Measurements from ENCODE around the gene TSSK3. TPM values are rescaled to one million over a fixed set of nuclear protein-coding genes. Genes with fewer than 3 reads are reported as not detected.

The TSSK3 gene
- total RNA-seq, 1 donor from 2014 or later: 0.90 TPM

DNA sequence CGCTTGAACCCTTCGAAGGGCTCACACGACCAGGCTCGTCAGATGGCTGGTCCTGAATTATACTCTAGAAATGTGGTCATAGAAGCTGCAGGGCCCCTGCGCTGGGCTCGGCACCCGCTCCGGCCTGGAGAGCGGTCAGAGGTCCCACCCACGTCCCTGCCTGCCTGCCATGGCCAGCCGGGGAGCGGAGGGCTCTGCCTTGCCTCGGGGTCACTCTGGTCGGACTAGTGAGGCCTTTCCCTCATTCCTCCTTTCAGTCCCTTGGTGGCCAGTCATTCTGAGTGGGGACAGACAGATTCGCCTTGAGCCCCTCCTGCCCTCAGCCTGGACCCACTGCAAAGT lies 25.8 kb upstream of the TSSK3 start:
- H3K4me3 Mint-ChIP-seq (ENCODE audit: unreplicated experiment): no peak overlapping the region
- H3K36me3 Mint-ChIP-seq (ENCODE audit: low read depth): peaks cover 9% of the 10 kb centered on the region
- no peaks in the 10 kb centered on the region for H3K27me3 Mint-ChIP-seq (ENCODE audit: low read depth)
- TF ChIP-seq, protein P1, sequence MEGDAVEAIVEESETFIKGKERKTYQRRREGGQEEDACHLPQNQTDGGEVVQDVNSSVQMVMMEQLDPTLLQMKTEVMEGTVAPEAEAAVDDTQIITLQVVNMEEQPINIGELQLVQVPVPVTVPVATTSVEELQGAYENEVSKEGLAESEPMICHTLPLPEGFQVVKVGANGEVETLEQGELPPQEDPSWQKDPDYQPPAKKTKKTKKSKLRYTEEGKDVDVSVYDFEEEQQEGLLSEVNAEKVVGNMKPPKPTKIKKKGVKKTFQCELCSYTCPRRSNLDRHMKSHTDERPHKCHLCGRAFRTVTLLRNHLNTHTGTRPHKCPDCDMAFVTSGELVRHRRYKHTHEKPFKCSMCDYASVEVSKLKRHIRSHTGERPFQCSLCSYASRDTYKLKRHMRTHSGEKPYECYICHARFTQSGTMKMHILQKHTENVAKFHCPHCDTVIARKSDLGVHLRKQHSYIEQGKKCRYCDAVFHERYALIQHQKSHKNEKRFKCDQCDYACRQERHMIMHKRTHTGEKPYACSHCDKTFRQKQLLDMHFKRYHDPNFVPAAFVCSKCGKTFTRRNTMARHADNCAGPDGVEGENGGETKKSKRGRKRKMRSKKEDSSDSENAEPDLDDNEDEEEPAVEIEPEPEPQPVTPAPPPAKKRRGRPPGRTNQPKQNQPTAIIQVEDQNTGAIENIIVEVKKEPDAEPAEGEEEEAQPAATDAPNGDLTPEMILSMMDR (IDR thresholded peaks at IDR 0.05): no peak
- no peak overlapping the region for H3K27ac Mint-ChIP-seq (ENCODE audit: unreplicated experiment)
- H3K4me1 Mint-ChIP-seq (ENCODE audit: low read depth): peaks cover 23% of the 10 kb centered on the region
- no peaks in the 10 kb centered on the region for H3K9me3 Mint-ChIP-seq (ENCODE audit: low read depth)
- peak; percentile 75 for DNase-seq (ENCODE audit: low spot score)

DNA sequence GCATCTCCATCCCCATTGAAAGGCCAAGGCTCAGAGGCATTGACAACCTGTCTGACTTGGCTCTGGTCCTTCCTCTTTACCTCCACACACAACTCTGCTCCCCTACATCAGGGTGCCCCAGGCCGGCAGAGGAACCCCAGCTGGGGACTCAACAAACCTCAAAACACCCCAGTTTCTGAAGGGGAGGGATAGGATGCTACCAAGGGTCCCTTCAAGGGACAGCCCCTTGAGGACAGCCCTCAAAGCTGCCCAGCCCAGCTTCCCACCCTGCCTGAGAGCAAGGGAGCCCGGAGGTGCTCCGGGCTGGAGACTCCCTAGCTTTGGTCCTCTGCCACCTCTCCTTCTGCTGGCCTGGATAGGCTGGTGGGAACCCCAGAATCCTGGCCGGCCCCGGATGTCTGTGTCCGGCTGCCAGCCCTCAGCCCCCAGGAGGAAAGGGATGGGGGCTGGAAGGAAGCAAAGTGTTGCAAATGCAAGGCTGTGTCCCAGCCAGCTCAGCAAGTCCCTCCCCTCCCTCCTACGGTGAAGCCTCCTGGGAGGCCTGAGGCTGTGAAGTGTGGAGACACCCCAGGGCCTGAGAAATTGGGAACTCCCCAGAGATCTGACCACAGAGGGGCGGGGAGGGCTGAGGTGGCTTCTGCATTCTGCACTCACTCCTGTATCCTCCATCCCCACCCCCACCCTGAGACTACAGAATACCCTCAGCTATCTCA lies 25.2 kb upstream of the TSSK3 start:
- DNase-seq (ENCODE audit: low spot score): no peak
- Mint-ChIP-seq H3K27ac (ENCODE audit: unreplicated experiment) (no peak overlapping the region), H3K4me3 (ENCODE audit: unreplicated experiment) (no peak overlapping the region), H3K4me1 (ENCODE audit: low read depth) (peaks cover 23% of the 10 kb centered on the region), H3K27me3 (ENCODE audit: low read depth) (no peaks in the 10 kb centered on the region), H3K36me3 (ENCODE audit: low read depth) (peaks cover 5% of the 10 kb centered on the region), H3K9me3 (ENCODE audit: low read depth) (no peaks in the 10 kb centered on the region)
- TF ChIP-seq, protein P1 (IDR thresholded peaks at IDR 0.05): no peak

DNA sequence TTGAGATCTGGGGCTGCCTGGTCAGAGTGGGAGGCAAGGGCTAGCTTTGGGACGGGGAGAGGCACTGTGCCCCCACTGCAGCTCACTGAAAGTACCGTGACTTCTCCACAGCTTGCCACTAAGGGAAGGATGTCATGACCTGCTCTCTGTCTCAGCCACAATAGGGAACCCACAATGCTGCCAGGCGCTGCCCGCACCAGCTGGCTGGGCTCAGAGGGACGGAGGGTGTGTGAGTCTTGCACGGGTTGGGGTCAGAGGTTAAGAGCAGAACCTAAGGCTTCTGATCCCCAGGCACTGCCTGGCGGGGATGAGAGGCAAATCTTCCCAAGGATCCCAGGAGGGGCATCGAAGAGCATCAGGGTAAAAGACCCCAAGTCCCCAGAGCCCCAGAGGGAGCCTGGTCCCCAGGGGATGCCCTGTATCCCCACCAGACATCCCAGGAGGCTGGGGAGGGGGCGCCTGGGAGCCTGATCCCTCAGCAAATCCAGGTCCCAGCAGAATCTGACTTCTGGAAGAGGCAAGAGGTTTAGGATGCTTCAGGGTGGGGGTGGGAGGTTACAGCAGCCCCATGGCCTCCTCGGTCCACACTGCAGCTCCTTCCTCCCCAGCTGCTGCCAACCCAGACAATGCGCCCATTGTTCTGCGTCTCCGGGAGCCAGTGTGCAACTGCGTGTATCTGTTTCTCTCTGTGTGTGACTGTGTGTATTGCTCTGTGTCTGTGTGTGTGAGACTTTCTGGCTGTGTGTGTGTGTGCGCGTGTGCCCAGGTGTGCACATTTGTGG lies 24.3 kb upstream of the TSSK3 start:
- Mint-ChIP-seq H3K9me3 (ENCODE audit: low read depth) (no peaks in the 10 kb centered on the region), H3K36me3 (ENCODE audit: low read depth) (peaks cover 5% of the 10 kb centered on the region), H3K4me1 (ENCODE audit: low read depth) (peaks cover 21% of the 10 kb centered on the region), H3K4me3 (ENCODE audit: unreplicated experiment) (no peak overlapping the region), H3K27ac (ENCODE audit: unreplicated experiment) (no peak overlapping the region), H3K27me3 (ENCODE audit: low read depth) (no peaks in the 10 kb centered on the region)
- DNase-seq (ENCODE audit: low spot score): no peak
- TF ChIP-seq, protein P1 (IDR thresholded peaks at IDR 0.05): no peak

DNA sequence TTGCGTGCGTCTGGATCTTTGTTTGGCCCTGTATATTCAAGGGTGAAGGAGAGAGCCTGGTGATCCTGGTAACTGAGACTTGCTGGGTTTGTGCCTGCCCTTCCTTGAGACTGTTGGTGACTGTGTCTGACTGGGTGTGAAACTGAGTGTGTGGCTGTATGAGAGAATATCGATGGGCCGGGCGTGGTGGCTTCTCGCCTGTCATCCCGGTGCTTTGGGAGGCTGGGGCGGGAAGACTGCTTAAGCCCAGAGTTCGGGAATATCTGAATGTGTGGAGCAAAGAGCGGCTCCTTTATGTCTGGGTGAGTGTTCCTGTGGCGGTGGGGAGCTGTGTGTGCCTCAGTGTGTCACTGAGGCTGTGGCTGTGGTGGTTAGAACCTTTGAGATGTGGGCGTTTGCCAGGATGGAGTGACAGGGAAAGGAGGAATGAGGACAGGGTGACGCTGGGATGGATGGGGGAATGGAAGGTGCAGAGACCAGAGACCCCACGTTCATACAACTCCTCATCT lies 23.6 kb upstream of the TSSK3 start:
- H3K4me1 Mint-ChIP-seq (ENCODE audit: low read depth): peaks cover 17% of the 10 kb centered on the region
- no peaks in the 10 kb centered on the region for H3K9me3 Mint-ChIP-seq (ENCODE audit: low read depth)
- DNase-seq (ENCODE audit: low spot score): no peak
- no peaks in the 10 kb centered on the region for H3K27me3 Mint-ChIP-seq (ENCODE audit: low read depth)
- TF ChIP-seq, protein P1 (IDR thresholded peaks at IDR 0.05): no peak
- H3K4me3 Mint-ChIP-seq (ENCODE audit: unreplicated experiment): no peak overlapping the region
- no peak overlapping the region for H3K27ac Mint-ChIP-seq (ENCODE audit: unreplicated experiment)
- peaks cover 3% of the 10 kb centered on the region for H3K36me3 Mint-ChIP-seq (ENCODE audit: low read depth)

DNA sequence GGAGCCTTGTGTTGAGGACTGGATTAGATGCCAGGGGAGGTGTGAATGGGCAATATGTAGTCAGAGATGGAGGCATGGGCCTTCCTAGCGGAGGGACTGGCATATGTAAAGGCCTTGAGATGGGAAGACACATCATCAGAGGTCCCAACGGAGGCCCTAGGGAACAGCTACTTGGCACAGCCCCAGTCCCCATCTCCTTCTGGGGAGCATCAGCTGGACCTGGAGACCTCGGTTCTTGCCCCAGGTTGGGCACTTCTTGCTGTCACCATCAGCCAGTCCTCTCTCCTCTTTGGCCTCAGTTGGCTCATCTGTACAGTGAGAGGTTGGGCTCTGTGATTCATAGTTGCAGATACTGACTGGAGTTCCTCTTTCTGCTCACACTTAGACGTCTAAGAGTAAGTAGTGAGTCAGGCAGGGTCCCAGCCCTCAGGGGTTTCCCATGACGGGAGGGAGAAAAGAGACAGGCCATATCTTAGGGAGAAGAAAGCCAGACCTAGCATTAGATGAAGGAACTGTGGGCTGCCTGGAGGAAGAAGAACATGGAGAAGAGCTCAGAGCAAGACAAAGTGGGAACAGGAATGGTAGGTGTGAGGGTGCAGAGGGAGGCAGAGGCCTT lies 22.9 kb upstream of the TSSK3 start:
- peaks cover 10% of the 10 kb centered on the region for H3K4me1 Mint-ChIP-seq (ENCODE audit: low read depth)
- H3K27ac Mint-ChIP-seq (ENCODE audit: unreplicated experiment): no peak overlapping the region
- H3K4me3 Mint-ChIP-seq (ENCODE audit: unreplicated experiment): no peak overlapping the region
- H3K9me3 Mint-ChIP-seq (ENCODE audit: low read depth): no peaks in the 10 kb centered on the region
- TF ChIP-seq, protein P1 (IDR thresholded peaks at IDR 0.05): no peak
- H3K36me3 Mint-ChIP-seq (ENCODE audit: low read depth): no peaks in the 10 kb centered on the region
- H3K27me3 Mint-ChIP-seq (ENCODE audit: low read depth): no peaks in the 10 kb centered on the region
- no peak for DNase-seq (ENCODE audit: low spot score)
